ENCODE data around the gene RHBG. TPM values are rescaled to one million over a fixed set of nuclear protein-coding genes. Genes with fewer than 3 reads are reported as not detected.

The RHBG gene
- total RNA-seq, 1 donor from 2014 or later = not detected

DNA sequence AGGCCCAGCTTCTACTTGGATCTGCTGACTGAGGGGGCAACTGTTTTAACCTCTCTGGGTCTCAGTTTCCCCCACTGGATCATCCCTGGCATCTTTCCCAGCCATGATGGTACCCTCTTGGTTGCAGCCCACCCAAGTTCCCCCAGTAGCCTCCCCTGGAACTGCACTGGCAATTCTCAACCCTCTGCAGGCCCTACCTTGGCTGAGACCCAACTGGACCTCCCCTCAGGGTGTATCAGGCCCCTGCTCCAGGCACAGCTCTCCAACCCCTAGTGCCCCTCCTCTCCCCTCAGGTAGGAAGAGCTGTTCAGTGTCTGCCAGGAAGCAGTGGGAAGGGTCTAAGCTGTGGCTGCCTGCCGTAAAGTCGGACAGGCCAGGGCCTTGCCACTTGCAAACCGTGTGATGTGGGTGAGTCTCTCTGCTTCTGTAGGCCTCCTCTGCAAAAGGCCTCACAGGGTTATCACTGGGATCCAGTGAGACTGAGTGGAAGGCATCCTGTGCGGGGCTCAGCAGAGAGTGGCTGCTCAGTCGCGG lies 32.1 kb downstream of the RHBG start:
- Mint-ChIP-seq H3K4me1 (peaks cover 3% of the 10 kb centered on the region), H3K27ac (no peak overlapping the region), H3K4me3 (no peak overlapping the region), H3K9me3 (no peaks in the 10 kb centered on the region), H3K27me3 (peaks cover 19% of the 10 kb centered on the region), H3K36me3 (ENCODE audit: low read depth) (no peaks in the 10 kb centered on the region)
- POLR2A ChIA-PET = no interaction called here
- no peak for DNase-seq
- TF ChIP-seq, protein P1, sequence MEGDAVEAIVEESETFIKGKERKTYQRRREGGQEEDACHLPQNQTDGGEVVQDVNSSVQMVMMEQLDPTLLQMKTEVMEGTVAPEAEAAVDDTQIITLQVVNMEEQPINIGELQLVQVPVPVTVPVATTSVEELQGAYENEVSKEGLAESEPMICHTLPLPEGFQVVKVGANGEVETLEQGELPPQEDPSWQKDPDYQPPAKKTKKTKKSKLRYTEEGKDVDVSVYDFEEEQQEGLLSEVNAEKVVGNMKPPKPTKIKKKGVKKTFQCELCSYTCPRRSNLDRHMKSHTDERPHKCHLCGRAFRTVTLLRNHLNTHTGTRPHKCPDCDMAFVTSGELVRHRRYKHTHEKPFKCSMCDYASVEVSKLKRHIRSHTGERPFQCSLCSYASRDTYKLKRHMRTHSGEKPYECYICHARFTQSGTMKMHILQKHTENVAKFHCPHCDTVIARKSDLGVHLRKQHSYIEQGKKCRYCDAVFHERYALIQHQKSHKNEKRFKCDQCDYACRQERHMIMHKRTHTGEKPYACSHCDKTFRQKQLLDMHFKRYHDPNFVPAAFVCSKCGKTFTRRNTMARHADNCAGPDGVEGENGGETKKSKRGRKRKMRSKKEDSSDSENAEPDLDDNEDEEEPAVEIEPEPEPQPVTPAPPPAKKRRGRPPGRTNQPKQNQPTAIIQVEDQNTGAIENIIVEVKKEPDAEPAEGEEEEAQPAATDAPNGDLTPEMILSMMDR (IDR thresholded peaks at IDR 0.05) = no peak
- intact Hi-C loops (cut with micrococcal nuclease) = no loop called here
- CTCF ChIA-PET = interaction anchor here (2.6 kb wide), 1 partner anchor 16 kb away, joined by 7 read pairs; no protein-coding TSS in a partner anchor
- no peak for ATAC-seq (ENCODE audit: low read depth)

DNA sequence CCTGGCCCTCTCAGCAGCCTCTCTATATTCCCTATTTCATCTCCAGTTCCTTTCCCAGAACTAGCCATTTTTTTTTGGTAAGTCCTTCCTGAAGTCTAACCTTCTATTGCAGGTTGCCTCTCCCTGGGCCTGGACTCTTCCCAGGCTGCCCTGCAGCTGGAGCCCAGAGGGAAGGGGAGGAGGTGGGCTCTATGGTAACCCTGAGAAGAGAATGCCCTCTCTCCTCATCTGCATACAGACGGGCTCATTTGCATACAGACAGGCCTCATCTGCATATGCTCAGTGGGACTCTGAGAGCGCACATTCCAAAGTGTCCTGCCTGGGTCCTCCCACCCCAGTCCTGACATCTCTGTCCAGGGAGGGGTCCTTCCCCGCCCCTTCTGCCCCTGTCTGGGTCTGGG lies 32.7 kb downstream of the RHBG start:
- intact Hi-C loops (cut with micrococcal nuclease) = no loop called here
- no peak overlapping the region for H3K27ac Mint-ChIP-seq
- peaks cover 23% of the 10 kb centered on the region for H3K27me3 Mint-ChIP-seq
- H3K36me3 Mint-ChIP-seq (ENCODE audit: low read depth) = no peaks in the 10 kb centered on the region
- H3K4me3 Mint-ChIP-seq = no peak overlapping the region
- no peaks in the 10 kb centered on the region for H3K9me3 Mint-ChIP-seq
- ATAC-seq (ENCODE audit: low read depth) (no peak), DNase-seq (no peak)
- ChIA-PET CTCF (no interaction called here), POLR2A (no interaction called here)
- peaks cover 3% of the 10 kb centered on the region for H3K4me1 Mint-ChIP-seq
- TF ChIP-seq, protein P1 (IDR thresholded peaks at IDR 0.05) = no peak

DNA sequence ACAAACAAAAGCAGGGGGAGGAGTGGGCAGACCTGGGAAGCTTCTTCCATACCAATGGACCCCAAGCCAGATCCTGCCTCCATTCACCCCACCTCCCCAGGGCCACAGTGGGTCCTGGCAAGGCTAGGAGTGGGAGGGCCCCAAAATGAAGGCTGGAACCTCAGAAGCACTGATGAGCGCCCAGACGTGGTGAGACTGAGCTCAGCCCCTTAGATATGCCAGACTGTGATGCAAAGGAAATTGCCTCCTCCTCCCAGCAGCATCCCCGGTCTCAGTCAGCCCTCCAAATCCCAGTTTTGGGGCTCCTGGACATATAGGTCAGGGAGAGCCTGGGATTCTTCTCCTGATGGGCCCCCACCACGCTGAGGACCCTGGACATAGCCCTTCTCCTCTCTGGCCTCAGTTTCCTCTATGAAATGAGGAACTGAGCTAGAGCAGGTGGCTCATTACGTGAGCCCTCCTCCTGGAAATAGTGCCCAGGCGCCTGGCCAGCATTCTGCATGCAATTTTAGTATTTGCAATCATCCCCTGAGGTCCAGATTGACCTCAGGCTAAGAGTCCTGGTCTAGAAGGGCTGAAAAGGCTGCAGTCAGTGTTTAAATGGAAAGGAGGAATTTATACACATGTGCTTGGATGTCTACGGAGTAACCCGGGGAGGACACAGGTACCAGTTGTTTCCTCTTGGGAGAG lies 33.5 kb downstream of the RHBG start:
- Mint-ChIP-seq H3K27me3 (peaks cover 27% of the 10 kb centered on the region), H3K36me3 (ENCODE audit: low read depth) (no peaks in the 10 kb centered on the region)

DNA sequence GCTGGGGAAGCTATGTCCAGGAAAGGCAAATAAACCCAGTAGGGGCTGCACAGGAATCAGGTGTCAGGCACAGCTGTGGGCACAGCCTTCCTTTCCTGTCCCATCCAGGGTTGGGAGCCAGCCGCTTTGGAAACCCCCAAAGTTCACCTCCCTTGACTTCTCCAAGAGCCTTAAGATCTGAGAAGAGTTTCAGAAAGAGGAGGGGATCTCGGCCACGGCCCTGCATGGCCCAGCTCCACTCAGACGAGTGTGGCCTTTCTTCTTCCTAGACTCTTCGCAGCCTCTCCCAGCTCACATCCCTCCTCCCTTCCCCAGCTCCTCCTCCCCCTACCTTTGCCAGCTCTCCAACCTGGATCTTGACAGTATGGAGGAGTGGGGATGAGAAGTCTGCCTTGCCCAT lies 36.7 kb downstream of the RHBG start:
- Mint-ChIP-seq H3K36me3 (ENCODE audit: low read depth) (no peaks in the 10 kb centered on the region), H3K27me3 (peaks cover 52% of the 10 kb centered on the region), H3K4me3 (no peak overlapping the region), H3K4me1 (no peaks in the 10 kb centered on the region), H3K9me3 (no peaks in the 10 kb centered on the region), H3K27ac (no peak overlapping the region)
- CTCF ChIA-PET = interaction anchor here (1.0 to 1.2 kb wide), 4 partner anchors 25 to 256 kb away, joined by 3 read pairs; no protein-coding TSS in a partner anchor
- DNase-seq (no peak), ATAC-seq (ENCODE audit: low read depth) (no peak)
- POLR2A ChIA-PET = no interaction called here
- TF ChIP-seq, protein P1 (IDR thresholded peaks at IDR 0.05) = no peak
- intact Hi-C loops (cut with micrococcal nuclease) = no loop called here

More for the DNA sequence above, 33.5 kb downstream of the RHBG start:
- peaks cover 3% of the 10 kb centered on the region for H3K4me1 Mint-ChIP-seq
- DNase-seq (no peak), ATAC-seq (ENCODE audit: low read depth) (no peak)
- no peak overlapping the region for H3K4me3 Mint-ChIP-seq
- TF ChIP-seq, protein P1 (IDR thresholded peaks at IDR 0.05) = no peak
- CTCF ChIA-PET = interaction anchor here (0.8 kb wide), 1 partner anchor 44 kb away, joined by 3 read pairs; no protein-coding TSS in a partner anchor
- H3K9me3 Mint-ChIP-seq = no peaks in the 10 kb centered on the region
- intact Hi-C loops (cut with micrococcal nuclease) = no loop called here
- no peak overlapping the region for H3K27ac Mint-ChIP-seq
- POLR2A ChIA-PET = no interaction called here

DNA sequence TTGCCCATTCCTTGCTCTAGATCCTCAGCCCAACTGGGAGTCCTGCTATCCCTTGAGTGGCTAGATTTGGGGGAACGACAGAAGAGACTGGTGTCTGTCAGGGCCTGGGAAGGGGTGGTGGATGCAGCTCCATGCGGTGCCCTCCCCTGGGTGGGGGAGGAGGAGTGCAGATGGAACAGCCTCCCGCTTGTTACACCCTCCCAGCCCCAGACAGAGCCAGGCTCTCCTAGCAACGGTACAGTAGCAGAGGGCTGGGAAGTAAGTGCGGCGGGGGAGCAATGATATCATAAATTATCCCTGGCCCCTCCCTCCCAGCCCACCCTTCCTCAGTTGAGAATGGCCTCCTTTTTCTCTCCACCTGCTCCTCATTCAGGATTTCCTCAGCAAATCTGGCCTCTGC lies 37.2 kb downstream of the RHBG start:
- ChIA-PET POLR2A (no interaction called here), CTCF (interaction anchor here (0.8 to 1.2 kb wide), 3 partner anchors 20 to 255 kb away, joined by 3 read pairs; no protein-coding TSS in a partner anchor)
- no peaks in the 10 kb centered on the region for H3K4me1 Mint-ChIP-seq
- no peaks in the 10 kb centered on the region for H3K9me3 Mint-ChIP-seq
- ATAC-seq (ENCODE audit: low read depth) = no peak
- intact Hi-C loops (cut with micrococcal nuclease) = no loop called here
- H3K36me3 Mint-ChIP-seq (ENCODE audit: low read depth) = no peaks in the 10 kb centered on the region
- no peak overlapping the region for H3K27ac Mint-ChIP-seq
- H3K4me3 Mint-ChIP-seq = no peak overlapping the region
- no peak for DNase-seq
- TF ChIP-seq, protein P1 (IDR thresholded peaks at IDR 0.05) = no peak
- H3K27me3 Mint-ChIP-seq = peaks cover 58% of the 10 kb centered on the region
